Stomach (tissue), 4 donors: ENCODE results near the gene RAD52.

Experiments
- CTCF ChIP-seq, 7 experiments: fragments of 450-650 bp in 4 of 7; fragments of 200-600 bp in 3 of 7; sonication (generic) in 3 of 7; IDR thresholded peaks; one replicate each; pipeline ENCODE4 v1.5.1; 2016 to 2019; ENCODE audit warnings: antibody characterized with exemption in 7 of 7, control low read depth in 2 of 7, mild to moderate bottlenecking in 1 of 7
- EP300 ChIP-seq: sonication (generic); formaldehyde crosslinking; IDR thresholded peaks from one replicate; pipeline ENCODE4 v1.6.1; 2017; ENCODE audit warnings: antibody characterized with exemption
- POLR2A ChIP-seq, 4 donors: fragments of 450-650 bp; IDR thresholded peaks; one replicate each; pipeline ENCODE4 v1.6.1; 2016; ENCODE audit warnings: antibody characterized with exemption in 4 of 4, control low read depth in 2 of 4, mild to moderate bottlenecking in 1 of 4, moderate library complexity in 1 of 4

DNA sequence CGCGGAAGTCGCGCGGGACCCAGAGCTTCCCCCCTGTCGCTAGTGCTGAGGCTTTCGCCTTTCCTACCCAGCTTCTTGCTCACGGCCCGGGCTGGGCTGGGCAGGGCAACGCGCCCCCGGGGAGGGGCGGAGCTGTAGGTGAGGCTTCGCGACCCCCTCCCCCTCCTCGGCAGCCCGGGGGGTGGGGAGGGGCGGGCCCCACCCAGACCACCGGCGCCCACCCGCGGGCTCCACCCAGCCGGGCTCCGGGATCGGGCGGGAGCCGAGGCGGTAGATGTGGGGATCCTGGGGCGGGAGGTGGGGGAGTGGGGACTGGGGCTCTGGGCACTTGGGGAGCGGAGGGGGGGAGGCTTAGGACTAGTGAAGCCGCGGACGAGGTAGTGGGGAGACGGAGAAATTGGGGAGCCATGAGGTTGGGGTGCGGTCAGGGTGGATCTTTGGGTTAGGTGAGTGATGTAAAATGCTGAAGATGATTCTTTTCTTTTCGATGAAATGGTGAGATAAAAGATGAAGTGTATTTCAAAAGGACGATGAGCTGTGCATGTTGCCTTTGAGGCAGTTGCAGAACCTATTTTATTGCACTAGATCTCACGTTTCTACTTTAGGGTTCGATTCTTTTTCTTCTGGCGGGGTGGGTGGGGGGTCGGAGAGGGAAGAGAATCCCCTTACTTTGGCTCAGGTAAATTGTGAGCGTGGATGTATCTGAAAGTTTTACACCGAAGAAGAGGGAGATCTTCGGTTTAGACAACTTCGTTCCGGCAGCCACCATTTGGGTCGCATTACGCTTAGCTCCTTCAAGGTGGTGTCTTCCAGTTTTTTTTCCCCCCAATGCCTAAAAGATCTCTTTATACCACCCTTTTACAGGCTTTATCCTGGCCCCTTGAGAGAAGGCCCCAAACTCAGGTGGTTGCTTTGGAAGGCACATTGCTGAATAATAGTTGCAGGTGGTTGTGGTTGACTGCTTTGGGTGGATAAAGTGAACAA is 42.1 kb upstream of the RAD52 start:
- TF ChIP-seq CTCF (IDR thresholded peaks at IDR 0.05) (no peak), POLR2A (IDR thresholded peaks at IDR 0.05) (no peak), EP300 (no peak)
